GM18505 (cell line): ENCODE results near the gene ARHGAP29.

Experiments
- ATAC-seq: cut with Tn5 transposase; IDR thresholded peaks from one replicate; pipeline ENCODE4 v1.9.1; 2021; ENCODE audit not compliant: unreplicated experiment
- POLR2A ChIP-seq: IDR thresholded peaks from 4 replicates; pipeline ENCODE4 v1.6.1; 2011; ENCODE audit warnings: borderline replicate concordance; ENCODE audit not compliant: insufficient read depth, insufficient read length; ENCODE audit errors: extremely low read depth

The ARHGAP29 gene

GRCh38 chr1:94124538-94124937 lies 112.8 kb downstream of the ARHGAP29 start:
- no peak for ATAC-seq

DNA sequence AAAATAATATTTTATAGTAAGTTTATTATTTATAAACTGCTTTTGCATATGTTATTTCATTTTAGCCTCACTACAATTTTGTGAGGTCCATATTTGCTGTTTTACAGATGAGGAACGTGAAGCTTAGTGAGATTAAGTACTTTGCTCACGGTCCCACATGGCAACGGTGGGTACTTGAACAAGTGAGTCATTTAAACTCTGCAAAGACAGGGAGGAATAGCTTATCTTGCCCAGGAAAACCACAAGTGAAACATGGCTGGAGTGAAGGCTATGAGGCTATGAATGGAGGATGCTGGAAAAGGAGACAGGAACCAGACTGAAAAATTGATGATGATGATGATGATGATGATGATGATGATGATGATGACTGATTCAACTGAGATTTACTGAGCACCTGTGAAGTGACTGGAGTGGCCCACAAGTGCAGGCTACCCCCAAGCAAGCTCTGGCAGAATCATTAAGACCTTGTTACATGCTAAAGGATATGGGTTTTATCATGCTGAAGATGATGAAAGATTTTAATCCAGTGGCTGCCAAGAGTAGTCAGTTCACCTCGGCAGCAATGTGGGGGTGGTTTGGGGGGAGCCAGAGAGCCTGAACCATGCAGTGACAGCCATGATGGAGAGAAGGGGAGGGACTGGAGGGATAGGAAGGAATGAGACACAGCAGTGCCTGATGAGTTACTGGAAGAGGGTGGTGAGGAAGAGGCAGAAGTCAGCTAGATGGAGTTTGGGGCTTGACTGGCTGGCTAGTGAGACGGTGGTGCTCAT lies 115.0 kb downstream of the ARHGAP29 start:
- no peak for ATAC-seq
- no peak for TF ChIP-seq POLR2A

More at GRCh38 chr1:94124538-94124937, 112.8 kb downstream of the ARHGAP29 start:
- no peak for TF ChIP-seq POLR2A
